ENCODE measurements around the gene TBCB. TPM values are rescaled to one million over a fixed set of nuclear protein-coding genes. Genes with fewer than 3 reads are reported as not detected.
A peak's percentile ranks its signal among the peaks of the same experiment; 100 is the strongest.
"Not testable (repeated sequence)": the region's sequence is repeated elsewhere in the genome, so short reads cannot be mapped to it uniquely, and the experiment has no call there.

The TBCB gene, protein sequence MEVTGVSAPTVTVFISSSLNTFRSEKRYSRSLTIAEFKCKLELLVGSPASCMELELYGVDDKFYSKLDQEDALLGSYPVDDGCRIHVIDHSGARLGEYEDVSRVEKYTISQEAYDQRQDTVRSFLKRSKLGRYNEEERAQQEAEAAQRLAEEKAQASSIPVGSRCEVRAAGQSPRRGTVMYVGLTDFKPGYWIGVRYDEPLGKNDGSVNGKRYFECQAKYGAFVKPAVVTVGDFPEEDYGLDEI
- 100 to 1,000 TPM in 3 of 4 donors, 10 to 100 TPM in 1; 97.9 to 157 (median 117) TPM for total RNA-seq

DNA sequence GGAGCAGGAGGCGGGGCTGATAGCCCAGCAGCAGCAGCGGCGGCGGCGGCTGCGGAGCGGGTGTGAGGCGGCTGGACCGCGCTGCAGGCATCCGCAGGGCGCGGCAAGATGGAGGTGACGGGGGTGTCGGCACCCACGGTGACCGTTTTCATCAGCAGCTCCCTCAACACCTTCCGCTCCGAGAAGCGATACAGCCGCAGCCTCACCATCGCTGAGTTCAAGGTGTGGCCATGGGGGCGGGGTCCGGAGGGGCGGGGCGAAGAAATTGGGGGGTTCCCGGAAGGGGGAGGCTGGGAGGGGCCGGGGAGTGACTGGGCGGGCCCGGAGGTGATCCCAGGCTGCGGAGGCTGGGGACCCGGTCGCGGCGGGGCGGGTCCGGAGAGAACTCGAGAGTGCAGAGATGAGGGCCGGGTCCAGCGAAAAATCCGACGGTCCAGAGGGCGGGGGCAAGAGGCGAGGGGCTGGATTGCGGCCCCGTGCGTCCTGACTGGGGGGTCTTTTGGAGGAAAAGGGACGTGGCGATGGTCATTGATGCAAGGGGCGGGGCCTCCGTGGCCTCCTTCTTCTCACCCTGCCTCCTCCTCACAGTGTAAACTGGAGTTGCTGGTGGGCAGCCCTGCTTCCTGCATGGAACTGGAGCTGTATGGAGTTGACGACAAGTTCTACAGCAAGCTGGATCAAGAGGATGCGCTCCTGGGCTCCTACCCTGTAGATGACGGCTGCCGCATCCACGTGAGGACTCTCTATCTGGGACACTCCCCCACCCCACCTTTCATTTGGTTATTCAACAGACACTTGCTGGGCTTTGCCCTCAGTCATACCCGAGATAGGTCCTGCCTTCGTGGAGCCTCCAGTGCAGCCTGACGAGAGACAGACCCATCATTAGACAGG, at the start of gene TBCB:
Gene TBCB, plus strand, starts transcription at position 16 of the 891 bp plus-strand sequence. Its CDS starts 93 bp downstream, at position 109.
- WGBS, 2 donors, result 5 to 25% methylated on average over 6 to 23 of the region's 59 CpGs
- Histone ChIP-seq H3K9me3 (no peaks in the 10 kb centered on the region), H3K27me3 (no peaks in the 10 kb centered on the region), H3K4me3 (peak within 1 kb of the TSS; percentile 77 to 92 (median 86)), H3K36me3 (peaks cover 4 to 74% (median 17%) of the 10 kb centered on the region in 3 donors), H3K27ac (peak within 1 kb of the TSS; percentile 93 to 96 (median 94)), H3K4me1 (peaks cover 22 to 37% (median 24%) of the 10 kb centered on the region in 3 donors)
- TF ChIP-seq, protein P1, sequence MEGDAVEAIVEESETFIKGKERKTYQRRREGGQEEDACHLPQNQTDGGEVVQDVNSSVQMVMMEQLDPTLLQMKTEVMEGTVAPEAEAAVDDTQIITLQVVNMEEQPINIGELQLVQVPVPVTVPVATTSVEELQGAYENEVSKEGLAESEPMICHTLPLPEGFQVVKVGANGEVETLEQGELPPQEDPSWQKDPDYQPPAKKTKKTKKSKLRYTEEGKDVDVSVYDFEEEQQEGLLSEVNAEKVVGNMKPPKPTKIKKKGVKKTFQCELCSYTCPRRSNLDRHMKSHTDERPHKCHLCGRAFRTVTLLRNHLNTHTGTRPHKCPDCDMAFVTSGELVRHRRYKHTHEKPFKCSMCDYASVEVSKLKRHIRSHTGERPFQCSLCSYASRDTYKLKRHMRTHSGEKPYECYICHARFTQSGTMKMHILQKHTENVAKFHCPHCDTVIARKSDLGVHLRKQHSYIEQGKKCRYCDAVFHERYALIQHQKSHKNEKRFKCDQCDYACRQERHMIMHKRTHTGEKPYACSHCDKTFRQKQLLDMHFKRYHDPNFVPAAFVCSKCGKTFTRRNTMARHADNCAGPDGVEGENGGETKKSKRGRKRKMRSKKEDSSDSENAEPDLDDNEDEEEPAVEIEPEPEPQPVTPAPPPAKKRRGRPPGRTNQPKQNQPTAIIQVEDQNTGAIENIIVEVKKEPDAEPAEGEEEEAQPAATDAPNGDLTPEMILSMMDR (IDR thresholded peaks at IDR 0.05), result no peak
- peak in 2 of 4 donors; percentile 59 to 71 for TF ChIP-seq POLR2A (IDR thresholded peaks at IDR 0.05)
- peak; percentile 80 for DNase-seq
- intact Hi-C loops (cut with DNase I), result loop anchor here (10.0 kb wide), 1 partner anchor 61 kb away; the partner anchor contains the start of genes THAP8 and WDR62

GRCh38 chr19:36067681-36068080, 47.6 kb upstream of the TBCB start:
- intact Hi-C loops (cut with DNase I), result no loop called here
- DNase-seq, result no peak
- TF ChIP-seq POLR2A (IDR thresholded peaks at IDR 0.05), result no peak
- TF ChIP-seq, protein P1 (IDR thresholded peaks at IDR 0.05), result no peak
- WGBS, 2 donors, result 75 to 78% methylated on average over 1 to 2 of the region's 11 CpGs
- H3K27me3 ChIP-seq, result no peaks in the 10 kb centered on the region
- H3K27ac ChIP-seq, result no peak overlapping the region
- H3K4me3 ChIP-seq, result no peak overlapping the region
- H3K4me1 ChIP-seq, result peaks cover 0 to 18% (median 11%) of the 10 kb centered on the region in 3 donors
- peaks cover 0 to 7% (median 0%) of the 10 kb centered on the region in 3 donors for H3K36me3 ChIP-seq
- no peaks in the 10 kb centered on the region for H3K9me3 ChIP-seq

GRCh38 chr19:36068810-36069499, 46.3 kb upstream of the TBCB start:
- H3K36me3 ChIP-seq; H3K4me3 ChIP-seq; H3K9me3 ChIP-seq; H3K27me3 ChIP-seq; H3K27ac ChIP-seq; intact Hi-C loops (cut with DNase I); DNase-seq: not testable (repeated sequence)
- H3K4me1 ChIP-seq, result peaks cover 0 to 18% (median 11%) of the 10 kb centered on the region in 3 donors
- no CpG with 5 or more reads among the region's 57 CpGs for whole genome bisulfite sequencing, 2 donors

- intact Hi-C loops (cut with DNase I), result no loop called here
- no peak for DNase-seq
These were observed 43.2 kb upstream of the TBCB start for GRCh38 chr19:36072081-36072480.

More at GRCh38 chr19:36072081-36072480, 43.2 kb upstream of the TBCB start:
- Histone ChIP-seq H3K27ac (no peak overlapping the region), H3K27me3 (no peaks in the 10 kb centered on the region), H3K36me3 (peaks cover 0 to 7% (median 0%) of the 10 kb centered on the region in 3 donors), H3K4me3 (no peak overlapping the region), H3K9me3 (no peaks in the 10 kb centered on the region), H3K4me1 (peaks cover 0 to 18% (median 11%) of the 10 kb centered on the region in 3 donors)
- TF ChIP-seq POLR2A (IDR thresholded peaks at IDR 0.05), result no peak
- TF ChIP-seq, protein P1 (IDR thresholded peaks at IDR 0.05), result no peak
- WGBS, 2 donors, result 81 to 92% methylated on average over 6 to 8 of the region's 8 CpGs
